ENCODE results near the gene UFSP1.

DNA sequence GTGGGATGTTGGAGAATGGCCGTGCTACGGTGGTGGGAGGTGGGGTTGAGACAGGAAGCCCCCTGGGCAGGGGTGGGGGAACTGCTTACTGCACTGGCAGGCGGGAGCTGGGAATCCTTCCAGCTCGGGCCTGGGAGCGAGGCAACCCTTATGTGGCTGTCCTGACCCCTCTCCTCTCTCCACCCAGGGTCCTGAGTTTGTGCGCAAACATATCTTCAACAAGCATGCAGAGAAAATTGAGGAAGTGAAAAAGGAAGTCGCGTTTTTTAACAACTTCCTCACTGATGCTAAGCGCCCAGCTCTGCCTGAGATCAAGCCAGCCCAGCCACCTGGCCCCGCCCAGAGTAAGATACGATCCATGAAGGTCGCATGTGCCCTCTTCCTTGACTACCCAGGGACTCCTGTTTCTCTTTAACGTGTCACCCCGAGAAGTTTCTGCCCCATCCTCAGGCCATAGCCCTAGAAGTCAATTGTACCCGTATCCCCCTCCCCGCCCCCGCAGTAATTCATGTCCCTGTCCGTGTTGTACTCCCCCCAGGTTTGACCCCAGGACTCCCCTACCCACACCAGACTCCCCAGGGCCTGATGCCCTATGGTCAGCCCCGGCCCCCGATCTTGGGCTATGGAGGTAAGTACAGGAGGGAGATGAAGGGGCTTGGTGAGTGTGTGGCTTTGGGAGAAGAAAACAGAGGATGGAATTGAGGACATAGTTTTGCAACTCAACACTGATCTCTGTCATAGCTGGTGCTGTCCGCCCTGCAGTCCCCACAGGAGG, 1.8 kb downstream of the UFSP1 start:
- TF ChIP-seq, protein P1, sequence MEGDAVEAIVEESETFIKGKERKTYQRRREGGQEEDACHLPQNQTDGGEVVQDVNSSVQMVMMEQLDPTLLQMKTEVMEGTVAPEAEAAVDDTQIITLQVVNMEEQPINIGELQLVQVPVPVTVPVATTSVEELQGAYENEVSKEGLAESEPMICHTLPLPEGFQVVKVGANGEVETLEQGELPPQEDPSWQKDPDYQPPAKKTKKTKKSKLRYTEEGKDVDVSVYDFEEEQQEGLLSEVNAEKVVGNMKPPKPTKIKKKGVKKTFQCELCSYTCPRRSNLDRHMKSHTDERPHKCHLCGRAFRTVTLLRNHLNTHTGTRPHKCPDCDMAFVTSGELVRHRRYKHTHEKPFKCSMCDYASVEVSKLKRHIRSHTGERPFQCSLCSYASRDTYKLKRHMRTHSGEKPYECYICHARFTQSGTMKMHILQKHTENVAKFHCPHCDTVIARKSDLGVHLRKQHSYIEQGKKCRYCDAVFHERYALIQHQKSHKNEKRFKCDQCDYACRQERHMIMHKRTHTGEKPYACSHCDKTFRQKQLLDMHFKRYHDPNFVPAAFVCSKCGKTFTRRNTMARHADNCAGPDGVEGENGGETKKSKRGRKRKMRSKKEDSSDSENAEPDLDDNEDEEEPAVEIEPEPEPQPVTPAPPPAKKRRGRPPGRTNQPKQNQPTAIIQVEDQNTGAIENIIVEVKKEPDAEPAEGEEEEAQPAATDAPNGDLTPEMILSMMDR (IDR thresholded peaks at IDR 0.05; ENCODE audit: borderline replicate concordance, extremely low read depth, low read length, poor library complexity, severe bottlenecking), result no peak
- no peak for TF ChIP-seq EZH2 (IDR thresholded peaks at IDR 0.05; ENCODE audit: borderline replicate concordance, low read depth, low read length, severe bottlenecking)
